KMS-11 (cell line): ENCODE results near the gene GPR35.

Experiments used
- H2AFZ ChIP-seq: fragments of 200-600 bp; sonication (generic); 2 replicates; pipeline ENCODE4 v1.6.1; 2016; ENCODE audit warnings: antibody characterized with exemption, mixed run types, low read depth
- H3K27ac ChIP-seq: fragments of 200-600 bp; sonication (generic); 2 replicates; pipeline ENCODE4 v1.6.1; 2016; ENCODE audit warnings: mild to moderate bottlenecking, mixed run types
- H3K27me3 ChIP-seq: fragments of 200-600 bp; sonication (generic); 2 replicates; pipeline ENCODE4 v1.6.1; 2017; ENCODE audit warnings: mild to moderate bottlenecking, low read depth, mixed run types, moderate library complexity; ENCODE audit not compliant: insufficient read depth
- H3K36me3 ChIP-seq: fragments of 200-600 bp; sonication (generic); 2 replicates; pipeline ENCODE4 v1.6.1; 2017; ENCODE audit warnings: mild to moderate bottlenecking, mixed run types; ENCODE audit not compliant: insufficient read depth
- H3K4me1 ChIP-seq: fragments of 200-600 bp; sonication (generic); 2 replicates; pipeline ENCODE4 v1.6.1; 2016; ENCODE audit warnings: mild to moderate bottlenecking, low read depth, mixed run types; ENCODE audit not compliant: poor library complexity, severe bottlenecking
- H3K4me2 ChIP-seq: fragments of 200-600 bp; sonication (generic); 2 replicates; pipeline ENCODE4 v1.7.0; 2016; ENCODE audit warnings: mild to moderate bottlenecking, mixed run types
- H3K4me3 ChIP-seq: fragments of 200-600 bp; sonication (generic); IDR thresholded peaks from 2 replicates; pipeline ENCODE4 v1.6.1; 2017; ENCODE audit warnings: low read depth, low read length, mixed read lengths; ENCODE audit not compliant: insufficient read depth
- H3K79me2 ChIP-seq: fragments of 200-600 bp; sonication (generic); 2 replicates; pipeline ENCODE4 v1.6.1; 2016; ENCODE audit warnings: low read depth, mixed run types; ENCODE audit not compliant: insufficient read depth
- H3K9ac ChIP-seq: fragments of 200-600 bp; sonication (generic); 2 replicates; pipeline ENCODE4 v1.6.1; 2016; ENCODE audit warnings: mild to moderate bottlenecking, mixed run types
- H4K20me1 ChIP-seq: fragments of 200-600 bp; sonication (generic); 2 replicates; pipeline ENCODE4 v1.6.1; 2016; ENCODE audit warnings: mild to moderate bottlenecking, mixed run types; ENCODE audit not compliant: insufficient read depth
- TF ChIP-seq, protein P1 (sequence below): fragments of 200-600 bp; sonication (generic); conservative IDR thresholded peaks from 2 replicates; pipeline ENCODE4 v1.6.1; 2017; ENCODE audit warnings: low read depth, mild to moderate bottlenecking, antibody characterized with exemption, low read length, moderate library complexity, mixed read lengths

GPR35 gene

DNA sequence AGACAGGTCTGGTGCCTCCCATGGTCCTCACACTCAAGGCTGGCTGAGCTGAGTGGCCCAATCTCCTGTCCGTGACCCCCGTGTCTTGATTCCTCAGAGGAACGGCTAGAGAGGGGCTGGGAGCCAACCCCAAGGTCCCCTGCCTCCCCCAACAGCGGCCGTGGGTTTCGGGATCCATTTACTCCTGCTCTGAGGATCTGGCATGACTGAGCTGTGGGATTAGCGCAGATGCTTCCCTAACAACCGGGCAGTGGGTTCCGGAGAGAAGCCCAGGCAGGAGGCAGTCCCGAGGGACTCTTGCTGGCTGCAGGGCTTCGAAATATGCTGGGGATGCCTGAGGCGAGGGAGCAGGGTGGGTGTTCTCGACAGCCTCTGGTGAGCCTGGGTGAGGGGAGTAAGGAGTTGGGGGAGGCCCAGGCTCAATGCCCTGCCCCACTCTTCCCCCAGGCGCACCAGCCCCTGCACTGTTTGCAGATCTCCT, 18.9 kb downstream of the GPR35 start:
- Histone ChIP-seq H3K27me3 (peaks cover 18% of the 10 kb centered on the region; the same call in 1 of the 2 replicates), H3K4me3 (no peak overlapping the region), H3K4me1 (no peaks in the 10 kb centered on the region), H3K79me2 (no peaks in the 10 kb centered on the region), H3K4me2 (no peak overlapping the region), H3K36me3 (no peaks in the 10 kb centered on the region), H2AFZ (no peak overlapping the region), H3K27ac (no peak overlapping the region), H3K9ac (no peak overlapping the region), H4K20me1 (no peaks in the 10 kb centered on the region)
- TF ChIP-seq, protein P1, sequence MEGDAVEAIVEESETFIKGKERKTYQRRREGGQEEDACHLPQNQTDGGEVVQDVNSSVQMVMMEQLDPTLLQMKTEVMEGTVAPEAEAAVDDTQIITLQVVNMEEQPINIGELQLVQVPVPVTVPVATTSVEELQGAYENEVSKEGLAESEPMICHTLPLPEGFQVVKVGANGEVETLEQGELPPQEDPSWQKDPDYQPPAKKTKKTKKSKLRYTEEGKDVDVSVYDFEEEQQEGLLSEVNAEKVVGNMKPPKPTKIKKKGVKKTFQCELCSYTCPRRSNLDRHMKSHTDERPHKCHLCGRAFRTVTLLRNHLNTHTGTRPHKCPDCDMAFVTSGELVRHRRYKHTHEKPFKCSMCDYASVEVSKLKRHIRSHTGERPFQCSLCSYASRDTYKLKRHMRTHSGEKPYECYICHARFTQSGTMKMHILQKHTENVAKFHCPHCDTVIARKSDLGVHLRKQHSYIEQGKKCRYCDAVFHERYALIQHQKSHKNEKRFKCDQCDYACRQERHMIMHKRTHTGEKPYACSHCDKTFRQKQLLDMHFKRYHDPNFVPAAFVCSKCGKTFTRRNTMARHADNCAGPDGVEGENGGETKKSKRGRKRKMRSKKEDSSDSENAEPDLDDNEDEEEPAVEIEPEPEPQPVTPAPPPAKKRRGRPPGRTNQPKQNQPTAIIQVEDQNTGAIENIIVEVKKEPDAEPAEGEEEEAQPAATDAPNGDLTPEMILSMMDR: no peak

GRCh38 chr2:240644859-240645301, 19.6 kb downstream of the GPR35 start:
- no peaks in the 10 kb centered on the region for H3K36me3 ChIP-seq
- no peaks in the 10 kb centered on the region for H3K79me2 ChIP-seq
- H4K20me1 ChIP-seq: no peaks in the 10 kb centered on the region
- no peak overlapping the region for H3K4me2 ChIP-seq
- H3K27ac ChIP-seq: no peak overlapping the region
- TF ChIP-seq, protein P1: no peak
- peaks cover 25% of the 10 kb centered on the region for H3K27me3 ChIP-seq
- H2AFZ ChIP-seq: no peak overlapping the region
- H3K4me3 ChIP-seq: no peak overlapping the region
- no peaks in the 10 kb centered on the region for H3K4me1 ChIP-seq
- H3K9ac ChIP-seq: no peak overlapping the region

DNA sequence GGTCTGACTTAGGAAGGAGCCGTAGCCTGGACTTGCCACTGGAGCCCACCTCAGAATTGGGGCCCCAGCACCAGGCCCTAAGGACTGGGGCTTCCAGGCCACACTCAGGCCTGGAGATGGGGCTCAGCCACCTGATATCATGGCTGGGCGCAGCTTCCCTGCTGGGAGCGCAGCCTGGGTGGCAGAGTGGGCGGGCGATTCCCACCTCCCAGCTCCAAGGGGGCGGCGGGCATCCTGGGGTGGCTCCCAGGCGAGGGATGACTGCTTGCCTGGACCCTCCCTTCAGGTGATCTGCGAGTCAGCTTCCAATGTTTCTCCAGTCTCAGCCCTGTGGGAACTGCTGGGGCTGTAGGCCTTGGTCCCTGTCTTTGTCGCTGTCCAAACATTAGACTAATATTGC, 20.1 kb downstream of the GPR35 start:
- peaks cover 28% of the 10 kb centered on the region for H3K27me3 ChIP-seq
- H3K4me2 ChIP-seq: no peak overlapping the region

GRCh38 chr2:240645801-240646175, 20.5 kb downstream of the GPR35 start:
- Histone ChIP-seq H3K36me3 (no peaks in the 10 kb centered on the region), H3K4me2 (no peak overlapping the region), H3K4me3 (no peak overlapping the region)

More for the DNA sequence above, 20.1 kb downstream of the GPR35 start:
- TF ChIP-seq, protein P1: no peak
- no peaks in the 10 kb centered on the region for H3K36me3 ChIP-seq
- no peak overlapping the region for H2AFZ ChIP-seq
- no peaks in the 10 kb centered on the region for H3K79me2 ChIP-seq
- H3K27ac ChIP-seq: no peak overlapping the region
- H3K4me3 ChIP-seq: no peak overlapping the region
- H3K4me1 ChIP-seq: no peaks in the 10 kb centered on the region
- H3K9ac ChIP-seq: no peak overlapping the region
- no peaks in the 10 kb centered on the region for H4K20me1 ChIP-seq

More at GRCh38 chr2:240645801-240646175, 20.5 kb downstream of the GPR35 start:
- no peaks in the 10 kb centered on the region for H3K4me1 ChIP-seq
- TF ChIP-seq, protein P1: no peak
- H2AFZ ChIP-seq: no peak overlapping the region
- H4K20me1 ChIP-seq: no peaks in the 10 kb centered on the region
- no peak overlapping the region for H3K27ac ChIP-seq
- no peaks in the 10 kb centered on the region for H3K79me2 ChIP-seq
- no peak overlapping the region for H3K9ac ChIP-seq
- H3K27me3 ChIP-seq: peaks cover 28% of the 10 kb centered on the region
